Coronary artery (tissue), 2 donors: ENCODE measurements around the gene RPS6KA5.
"Not testable (repeated sequence)": the region's sequence is repeated elsewhere in the genome, so short reads cannot be mapped to it uniquely, and the experiment has no call there.

ENCODE experiments used
- DNase-seq: peaks from one replicate; pipeline ENCODE4 v3.0.0-alpha.2; 2017; ENCODE audit warnings: low spot score
- H3K27ac ChIP-seq, 2 donors: fragments of 200-600 bp; sonication (generic); one replicate each; pipeline ENCODE4 v1.5.1; 2016 to 2019
- H3K4me3 ChIP-seq: fragments of 200-600 bp; sonication (generic); 2 replicates; pipeline ENCODE4 v1.5.1; 2016; ENCODE audit warnings: mild to moderate bottlenecking, moderate library complexity
- TF ChIP-seq, protein P1 (sequence below): fragments of 200-600 bp; sonication (generic); IDR thresholded peaks from one replicate; pipeline ENCODE4 v1.5.1; 2019; ENCODE audit warnings: antibody characterized with exemption

RPS6KA5 gene

DNA sequence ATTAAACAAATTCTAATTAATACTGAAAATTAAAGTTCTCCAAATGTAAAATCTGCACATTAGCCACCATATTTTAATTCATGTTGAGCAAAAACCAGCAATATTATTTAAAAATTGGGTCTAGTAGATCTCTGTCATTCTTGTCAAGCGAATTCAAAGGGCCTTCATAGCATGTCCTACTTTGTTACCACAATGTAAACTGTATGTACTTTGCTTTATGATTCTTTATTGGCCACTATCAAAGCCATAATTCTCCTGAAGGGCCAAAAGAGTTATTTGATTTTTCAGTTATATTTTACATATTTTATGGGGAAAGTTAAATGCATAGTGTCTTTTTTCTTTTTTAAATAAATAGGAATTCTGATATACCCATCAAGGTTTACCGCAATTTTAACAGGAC lies 117.9 kb downstream of the RPS6KA5 start:
- H3K27ac ChIP-seq: no peak overlapping the region
- no peak overlapping the region for H3K4me3 ChIP-seq
- TF ChIP-seq, protein P1, sequence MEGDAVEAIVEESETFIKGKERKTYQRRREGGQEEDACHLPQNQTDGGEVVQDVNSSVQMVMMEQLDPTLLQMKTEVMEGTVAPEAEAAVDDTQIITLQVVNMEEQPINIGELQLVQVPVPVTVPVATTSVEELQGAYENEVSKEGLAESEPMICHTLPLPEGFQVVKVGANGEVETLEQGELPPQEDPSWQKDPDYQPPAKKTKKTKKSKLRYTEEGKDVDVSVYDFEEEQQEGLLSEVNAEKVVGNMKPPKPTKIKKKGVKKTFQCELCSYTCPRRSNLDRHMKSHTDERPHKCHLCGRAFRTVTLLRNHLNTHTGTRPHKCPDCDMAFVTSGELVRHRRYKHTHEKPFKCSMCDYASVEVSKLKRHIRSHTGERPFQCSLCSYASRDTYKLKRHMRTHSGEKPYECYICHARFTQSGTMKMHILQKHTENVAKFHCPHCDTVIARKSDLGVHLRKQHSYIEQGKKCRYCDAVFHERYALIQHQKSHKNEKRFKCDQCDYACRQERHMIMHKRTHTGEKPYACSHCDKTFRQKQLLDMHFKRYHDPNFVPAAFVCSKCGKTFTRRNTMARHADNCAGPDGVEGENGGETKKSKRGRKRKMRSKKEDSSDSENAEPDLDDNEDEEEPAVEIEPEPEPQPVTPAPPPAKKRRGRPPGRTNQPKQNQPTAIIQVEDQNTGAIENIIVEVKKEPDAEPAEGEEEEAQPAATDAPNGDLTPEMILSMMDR: no peak
- no peak for DNase-seq

DNA sequence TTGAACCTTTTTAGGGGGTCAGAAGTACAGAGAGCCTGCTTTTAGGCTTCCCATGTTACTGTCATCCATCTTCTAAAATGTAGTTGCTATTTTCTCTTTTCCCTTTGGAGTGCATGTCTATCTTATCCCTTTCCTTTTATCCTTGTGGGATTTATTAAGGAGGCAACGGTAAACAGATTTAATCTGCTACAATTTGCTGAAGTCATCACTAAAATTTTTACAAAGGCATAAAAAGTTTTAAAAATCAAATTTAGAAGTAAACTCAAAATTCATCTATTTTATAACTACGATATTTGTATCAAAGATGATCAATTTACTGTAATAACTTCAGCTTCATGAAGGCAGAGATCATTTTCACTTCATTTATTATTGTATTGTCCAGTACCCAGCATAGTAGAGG lies 118.7 kb downstream of the RPS6KA5 start:
- DNase-seq: no peak
- Histone ChIP-seq H3K4me3 (no peak overlapping the region), H3K27ac (no peak overlapping the region)
- TF ChIP-seq, protein P1: no peak

DNA sequence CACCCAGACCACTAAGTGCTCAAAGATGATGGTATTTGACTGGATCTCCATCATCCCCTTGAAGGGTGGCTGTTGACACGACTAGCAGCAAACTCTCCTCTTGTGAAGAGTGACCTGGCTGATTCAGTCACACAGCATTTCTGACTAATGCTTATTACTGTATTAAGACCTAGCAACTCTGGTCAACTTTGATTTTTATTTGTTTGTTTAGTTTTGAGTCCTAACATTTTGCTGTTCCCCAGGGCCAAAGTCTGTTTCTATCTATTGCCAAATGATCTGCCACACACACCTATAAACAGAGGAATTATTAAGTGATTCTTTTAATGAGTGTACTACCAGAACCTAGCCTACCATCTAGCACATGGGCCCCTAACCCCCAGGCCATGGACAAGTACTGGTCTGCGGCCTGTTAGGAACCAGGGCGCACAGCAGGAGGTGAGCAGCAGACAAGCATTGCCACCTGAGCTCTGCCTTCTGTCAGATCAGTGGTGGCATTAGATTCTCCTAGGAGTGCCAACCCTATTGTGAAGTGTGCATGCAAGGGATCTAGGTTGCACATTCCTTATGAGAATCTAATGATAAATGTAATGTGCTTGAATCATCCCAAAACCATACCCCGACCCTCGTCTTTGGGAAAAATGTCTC lies 120.0 kb downstream of the RPS6KA5 start:
- DNase-seq: no peak
- TF ChIP-seq, protein P1: no peak

DNA sequence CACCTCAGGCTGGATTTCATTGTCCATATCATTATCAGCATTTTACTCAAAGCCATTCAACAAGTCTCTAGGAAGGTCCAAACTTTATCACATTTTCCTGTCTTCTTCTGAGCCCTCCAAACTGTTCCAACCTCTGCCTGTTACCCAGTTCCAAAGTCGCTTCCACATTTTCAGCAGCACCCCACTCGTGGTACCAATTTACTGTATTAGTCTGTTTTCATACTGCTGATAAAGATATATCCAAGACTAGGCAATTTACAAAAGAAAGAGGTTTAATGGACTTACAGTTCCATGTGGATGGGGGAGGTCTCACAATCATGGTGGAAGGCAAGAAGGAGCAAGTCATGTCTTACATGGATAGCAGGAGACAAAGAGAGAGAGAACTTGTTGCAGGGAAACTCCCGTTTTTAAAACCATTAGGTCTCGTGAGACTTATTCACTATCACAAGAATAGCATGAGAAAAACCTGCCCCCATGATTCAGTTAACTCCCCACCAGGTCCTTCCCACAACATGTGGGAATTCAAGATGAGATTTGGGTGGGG lies 121.1 kb downstream of the RPS6KA5 start:
- not testable (repeated sequence) for H3K27ac ChIP-seq, H3K4me3 ChIP-seq, DNase-seq

More for the DNA sequence above, 120.0 kb downstream of the RPS6KA5 start:
- H3K4me3 ChIP-seq: no peak overlapping the region
- no peak overlapping the region for H3K27ac ChIP-seq

DNA sequence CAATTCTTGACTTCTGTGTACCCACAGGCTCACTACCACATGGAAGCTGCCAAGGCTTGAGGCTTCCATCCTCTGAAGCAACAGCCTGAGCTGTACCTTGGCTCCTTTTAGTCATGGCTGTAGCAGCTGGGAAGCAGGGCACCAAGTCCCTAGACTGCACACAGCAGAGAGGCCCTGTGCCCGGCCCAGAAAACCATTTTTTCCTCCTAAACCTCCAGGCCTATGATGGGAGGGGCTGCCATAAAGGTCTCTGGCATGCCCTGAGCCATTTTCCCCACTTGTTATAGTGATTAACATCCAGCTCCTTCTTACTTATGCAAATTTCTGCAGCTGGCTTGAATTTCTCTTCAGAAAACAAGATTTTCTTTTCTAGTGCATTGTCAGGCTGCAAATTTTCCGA lies 121.8 kb downstream of the RPS6KA5 start:
- TF ChIP-seq, protein P1: no peak
- Histone ChIP-seq H3K27ac (no peak overlapping the region), H3K4me3 (no peak overlapping the region)
- no peak for DNase-seq

DNA sequence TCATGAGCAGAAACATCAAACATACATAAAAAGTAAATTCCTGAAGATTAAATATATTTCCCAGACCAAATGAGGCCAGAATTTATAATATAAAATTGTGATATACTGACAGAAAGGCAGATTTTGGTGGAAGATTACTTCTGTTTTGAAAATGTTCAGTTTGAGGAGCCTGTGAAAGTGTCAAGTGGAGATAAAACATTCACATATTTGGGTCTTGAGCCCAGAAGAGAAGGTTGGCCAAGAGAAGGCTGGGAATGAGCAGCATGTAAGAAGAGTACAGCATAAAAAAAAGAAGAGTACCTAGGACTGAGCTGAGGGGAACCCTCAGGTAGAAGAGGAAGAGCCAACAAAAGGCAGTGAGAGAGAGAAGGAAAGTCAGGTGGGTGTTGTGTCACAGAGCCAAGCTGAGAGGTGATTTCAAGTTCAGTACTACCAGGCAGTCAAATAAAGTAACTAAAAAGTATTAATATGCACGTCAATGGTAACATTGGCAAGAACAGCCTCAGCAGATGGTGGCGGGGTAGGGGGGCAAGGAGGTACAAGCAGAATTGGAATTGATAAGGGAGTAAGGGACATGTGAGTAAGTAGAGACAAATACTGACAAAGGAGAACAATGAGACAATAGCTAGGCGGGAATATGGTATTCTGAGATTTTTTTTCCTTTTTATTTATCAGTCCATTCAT lies 123.5 kb downstream of the RPS6KA5 start:
- H3K4me3 ChIP-seq: no peak overlapping the region
- TF ChIP-seq, protein P1: no peak
- no peak overlapping the region for H3K27ac ChIP-seq
- no peak for DNase-seq

DNA sequence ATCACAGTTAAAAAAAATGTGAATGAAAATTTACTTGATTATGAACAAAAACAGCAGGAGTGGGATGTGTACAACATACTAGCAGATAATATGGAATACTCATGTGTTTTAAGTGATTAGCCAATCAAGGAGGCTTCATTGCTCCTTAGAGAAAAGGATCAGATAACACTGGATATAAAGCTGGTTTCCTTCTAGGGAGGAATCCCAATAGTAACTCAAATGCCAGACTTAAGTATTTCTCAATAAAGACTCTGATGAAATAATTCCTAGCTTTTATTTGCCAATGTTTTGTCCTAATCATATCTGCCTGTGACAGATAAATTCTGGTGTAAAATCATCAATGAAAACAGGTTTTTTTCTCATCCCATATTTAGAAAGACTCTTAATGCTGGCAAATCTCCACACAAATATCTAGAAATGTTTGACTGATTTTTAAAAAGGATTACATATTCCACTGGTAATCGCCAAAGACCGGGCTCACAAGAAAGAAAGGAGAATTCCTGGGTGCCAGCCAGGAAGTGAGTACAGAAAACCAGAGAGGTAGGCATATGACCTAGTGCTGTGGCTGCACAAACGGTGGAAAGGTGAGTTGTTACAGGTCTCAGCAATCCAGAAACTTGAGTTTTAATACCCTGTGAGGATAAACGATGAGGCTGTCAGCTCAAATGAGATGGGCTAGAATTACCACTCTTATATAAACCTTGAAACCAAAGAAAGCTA lies 135.7 kb downstream of the RPS6KA5 start:
- no peak overlapping the region for H3K4me3 ChIP-seq
- DNase-seq: no peak
- H3K27ac ChIP-seq: no peak overlapping the region
- TF ChIP-seq, protein P1: no peak
